ENCODE measurements around the gene KBTBD12.

DNA sequence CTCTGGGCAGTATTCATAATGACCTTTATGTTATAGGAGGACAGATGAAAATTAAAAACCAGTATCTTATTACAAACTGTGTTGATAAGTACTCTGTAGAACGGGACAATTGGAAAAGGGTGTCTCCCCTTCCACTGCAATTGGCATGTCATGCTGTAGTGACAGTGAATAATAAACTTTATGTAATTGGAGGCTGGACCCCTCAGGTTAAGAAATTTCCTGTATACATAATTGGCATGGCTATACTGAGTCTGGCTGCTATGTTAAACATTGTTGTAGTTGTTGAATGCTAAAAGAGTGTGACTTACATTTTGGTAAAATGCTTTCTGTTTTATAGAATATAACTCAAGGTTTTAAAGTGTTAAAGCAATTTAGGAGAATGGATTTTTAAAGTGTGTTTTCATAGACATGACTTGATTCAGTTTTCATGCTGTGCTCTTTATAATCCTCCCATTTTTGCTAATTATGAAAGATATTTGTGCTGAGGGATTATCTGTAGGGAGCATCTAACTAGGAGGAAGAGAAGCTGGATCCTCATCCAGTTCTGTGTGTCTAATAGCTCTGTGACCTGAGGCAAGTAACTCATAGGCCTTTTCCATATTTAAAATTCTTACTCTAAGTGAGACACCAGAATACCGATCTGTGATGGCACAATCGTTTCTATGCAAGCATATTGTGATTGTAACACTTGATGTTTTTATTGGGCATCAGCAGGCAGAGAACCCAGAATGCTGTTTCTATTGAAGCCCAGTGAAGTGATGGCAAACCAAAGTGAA, 13.0 kb downstream of the KBTBD12 start:
- TF ChIP-seq CTCF (IDR thresholded peaks at IDR 0.05; ENCODE audit: insufficient read depth, low read length, poor library complexity, severe bottlenecking): no peak
- TF ChIP-seq EZH2phosphoT487 (conservative IDR thresholded peaks at IDR 0.05; ENCODE audit: low read length): no peak
